ENCODE measurements around the gene BCAN.

DNA sequence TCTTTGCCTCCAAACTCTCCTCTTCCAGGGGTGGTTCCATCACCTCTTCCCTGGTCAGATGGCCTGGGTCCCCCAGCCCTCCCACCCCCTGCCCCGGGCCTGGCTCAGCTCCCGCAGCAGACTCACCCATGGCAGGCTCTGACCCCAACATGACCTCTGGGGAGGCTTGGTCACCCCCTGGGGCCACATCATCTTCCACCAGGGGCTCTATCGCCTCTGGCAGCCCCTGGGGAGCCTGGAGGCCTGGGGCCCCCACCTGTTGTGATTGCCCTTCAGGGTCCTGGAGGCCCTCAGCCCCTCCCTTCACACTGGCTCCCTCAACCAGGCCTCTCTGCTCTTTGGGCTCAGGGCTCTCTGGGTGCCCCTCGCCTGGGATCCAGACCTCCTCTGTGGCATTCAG, 28.9 kb downstream of the BCAN start:
- TF ChIP-seq, protein P1, sequence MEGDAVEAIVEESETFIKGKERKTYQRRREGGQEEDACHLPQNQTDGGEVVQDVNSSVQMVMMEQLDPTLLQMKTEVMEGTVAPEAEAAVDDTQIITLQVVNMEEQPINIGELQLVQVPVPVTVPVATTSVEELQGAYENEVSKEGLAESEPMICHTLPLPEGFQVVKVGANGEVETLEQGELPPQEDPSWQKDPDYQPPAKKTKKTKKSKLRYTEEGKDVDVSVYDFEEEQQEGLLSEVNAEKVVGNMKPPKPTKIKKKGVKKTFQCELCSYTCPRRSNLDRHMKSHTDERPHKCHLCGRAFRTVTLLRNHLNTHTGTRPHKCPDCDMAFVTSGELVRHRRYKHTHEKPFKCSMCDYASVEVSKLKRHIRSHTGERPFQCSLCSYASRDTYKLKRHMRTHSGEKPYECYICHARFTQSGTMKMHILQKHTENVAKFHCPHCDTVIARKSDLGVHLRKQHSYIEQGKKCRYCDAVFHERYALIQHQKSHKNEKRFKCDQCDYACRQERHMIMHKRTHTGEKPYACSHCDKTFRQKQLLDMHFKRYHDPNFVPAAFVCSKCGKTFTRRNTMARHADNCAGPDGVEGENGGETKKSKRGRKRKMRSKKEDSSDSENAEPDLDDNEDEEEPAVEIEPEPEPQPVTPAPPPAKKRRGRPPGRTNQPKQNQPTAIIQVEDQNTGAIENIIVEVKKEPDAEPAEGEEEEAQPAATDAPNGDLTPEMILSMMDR (optimal IDR thresholded peaks at IDR 0.05 in 1 of 3, IDR thresholded peaks at IDR 0.05 in 1 of 3, conservative IDR thresholded peaks at IDR 0.05 in 1 of 3; ENCODE audit: extremely low read depth in 1 of 3, insufficient read depth in 2 of 3, low read length in 3 of 3): no peak
- TF ChIP-seq EZH2 (IDR thresholded peaks at IDR 0.05; ENCODE audit: low read length): no peak

Data from keratinocyte (primary cell).